ENCODE measurements around the gene SETDB2. TPM values are rescaled to one million over a fixed set of nuclear protein-coding genes. Genes with fewer than 3 reads are reported as not detected.

Gene SETDB2
- polyA plus RNA-seq, 3 donors = 18.7 to 22.5 (median 22.5) TPM

GRCh38 chr13:49516467-49516866 is 72.4 kb downstream of the SETDB2 start:
- no peak for DNase-seq (ENCODE audit: extremely low read depth in 1 of 11, low read depth in 9 of 11, low spot score in 4 of 11)

- DNase-seq (ENCODE audit: extremely low read depth in 1 of 11, low read depth in 9 of 11, low spot score in 4 of 11) = no peak
These were observed 73.4 kb downstream of the SETDB2 start for GRCh38 chr13:49517461-49517860.

- no peak for DNase-seq (ENCODE audit: extremely low read depth in 1 of 11, low read depth in 9 of 11, low spot score in 4 of 11)
These were observed 77.2 kb downstream of the SETDB2 start for GRCh38 chr13:49521224-49521623.

- DNase-seq (ENCODE audit: extremely low read depth in 1 of 11, low read depth in 9 of 11, low spot score in 4 of 11) = no peak
These were observed 80.8 kb downstream of the SETDB2 start for GRCh38 chr13:49524740-49525501.

- DNase-seq (ENCODE audit: extremely low read depth in 1 of 11, low read depth in 9 of 11, low spot score in 4 of 11) = no peak
These were observed 83.0 kb downstream of the SETDB2 start for GRCh38 chr13:49527123-49527522.

- DNase-seq (ENCODE audit: extremely low read depth in 1 of 11, low read depth in 9 of 11, low spot score in 4 of 11) = no peak
These were observed 84.1 kb downstream of the SETDB2 start for GRCh38 chr13:49528161-49528560.

GRCh38 chr13:49530457-49530856 is 86.4 kb downstream of the SETDB2 start:
- DNase-seq (ENCODE audit: extremely low read depth in 1 of 11, low read depth in 9 of 11, low spot score in 4 of 11) = peak in 6 of 11 donors; percentile 8 to 31 (median 20)

GRCh38 chr13:49532593-49532992 is 88.5 kb downstream of the SETDB2 start:
- peak in 6 of 11 donors; percentile 1 to 20 (median 12) for DNase-seq (ENCODE audit: extremely low read depth in 1 of 11, low read depth in 9 of 11, low spot score in 4 of 11)

- DNase-seq (ENCODE audit: extremely low read depth in 1 of 11, low read depth in 9 of 11, low spot score in 4 of 11) = no peak
These were observed 88.9 kb downstream of the SETDB2 start for GRCh38 chr13:49533011-49533410.

- no peak for DNase-seq (ENCODE audit: extremely low read depth in 1 of 11, low read depth in 9 of 11, low spot score in 4 of 11)
These were observed 89.7 kb downstream of the SETDB2 start for GRCh38 chr13:49533591-49534269.

- DNase-seq (ENCODE audit: extremely low read depth in 1 of 11, low read depth in 9 of 11, low spot score in 4 of 11) = no peak
These were observed 92.2 kb downstream of the SETDB2 start for GRCh38 chr13:49536144-49536873.

- no peak for DNase-seq (ENCODE audit: extremely low read depth in 1 of 11, low read depth in 9 of 11, low spot score in 4 of 11)
These were observed 94.3 kb downstream of the SETDB2 start for GRCh38 chr13:49538404-49538803.

GRCh38 chr13:49539313-49539712 is 95.2 kb downstream of the SETDB2 start:
- DNase-seq (ENCODE audit: extremely low read depth in 1 of 11, low read depth in 9 of 11, low spot score in 4 of 11) = no peak

GRCh38 chr13:49539746-49540145 is 95.7 kb downstream of the SETDB2 start:
- no peak for DNase-seq (ENCODE audit: extremely low read depth in 1 of 11, low read depth in 9 of 11, low spot score in 4 of 11)

GRCh38 chr13:49540552-49540951 is 96.5 kb downstream of the SETDB2 start:
- no peak for DNase-seq (ENCODE audit: extremely low read depth in 1 of 11, low read depth in 9 of 11, low spot score in 4 of 11)

- DNase-seq (ENCODE audit: extremely low read depth in 1 of 11, low read depth in 9 of 11, low spot score in 4 of 11) = no peak
These were observed 99.6 kb downstream of the SETDB2 start for GRCh38 chr13:49543656-49544055.

Data from renal cortex interstitium (tissue), 11 donors.